SK-N-SH (cell line): ENCODE measurements around the gene SCNN1A. TPM values are rescaled to one million over a fixed set of nuclear protein-coding genes. Genes with fewer than 3 reads are reported as not detected.

Experiments used
- CTCF ChIA-PET: fragments of 300-600, 350-600 bp; formaldehyde crosslinking; extraction: SDS; loops from one replicate; lab custom pipeline; 2021; lab: Yijun Ruan, JAX
- POLR2A ChIA-PET: fragments of 350-600 bp; sonication (Branson Sonifier 250); formaldehyde crosslinking; extraction: SDS; loops from one replicate; lab custom pipeline; 2020; ENCODE audit warnings: antibody characterized with exemption, inconsistent platforms; lab: Yijun Ruan, JAX
- DNase-seq: peaks from one replicate; pipeline ENCODE4 v3.0.0; 2012
- H2AFZ ChIP-seq: fragments of 200-600 bp; sonication (generic); 2 replicates; pipeline ENCODE4 v1.8.1; 2016; ENCODE audit warnings: antibody characterized with exemption, mild to moderate bottlenecking, low read depth
- H3F3A ChIP-seq: fragments of 200-600 bp; sonication (generic); replicated peaks from 2 replicates; pipeline ENCODE3; 2016; ENCODE audit warnings: antibody characterized with exemption, mild to moderate bottlenecking; ENCODE audit not compliant: insufficient read depth
- H3K27ac ChIP-seq, 2 experiments: fragments of 200-500 bp in 1 of 2; fragments of 200-600 bp in 1 of 2; sonication (Bioruptor generic) in 1 of 2; sonication (generic), shearing (Covaris generic) in 1 of 2; 2 replicates each; pipeline versions ENCODE4 v1.5.1 to v1.6.1; 2014 to 2016; ENCODE audit warnings: low read depth in 2 of 2, inconsistent platforms in 1 of 2, low read length in 1 of 2, mild to moderate bottlenecking in 1 of 2, mixed read lengths in 1 of 2
- H3K27me3 ChIP-seq: fragments of 200-600 bp; sonication (generic), shearing (Covaris generic); 2 replicates; pipeline ENCODE4 v1.6.1; 2016; ENCODE audit warnings: mixed run types; ENCODE audit not compliant: insufficient read depth
- H3K36me3 ChIP-seq, 2 experiments: fragments of 200-500 bp in 1 of 2; fragments of 200-600 bp in 1 of 2; sonication (Bioruptor generic) in 1 of 2; sonication (generic) in 1 of 2; replicated peaks in 1 of 2; 2 replicates each; pipeline versions ENCODE3 to v1.5.1; 2014 to 2016; ENCODE audit warnings: low read length in 1 of 2, mild to moderate bottlenecking in 1 of 2; ENCODE audit not compliant: insufficient read depth in 2 of 2, control insufficient read depth in 1 of 2
- H3K4me1 ChIP-seq, 2 experiments: fragments of 200-500 bp in 1 of 2; fragments of 200-600 bp in 1 of 2; sonication (Bioruptor generic) in 1 of 2; sonication (generic), shearing (Covaris generic) in 1 of 2; 2 replicates each; pipeline versions ENCODE4 v1.5.1 to v1.6.1; 2014 to 2016; ENCODE audit warnings: low read depth in 1 of 2, low read length in 1 of 2, mixed run types in 1 of 2; ENCODE audit not compliant: insufficient read depth in 2 of 2, control insufficient read depth in 1 of 2
- H3K4me2 ChIP-seq: fragments of 200-600 bp; sonication (generic), shearing (Covaris generic); 2 replicates; pipeline ENCODE4 v1.6.1; 2017; ENCODE audit warnings: mixed run types
- H3K4me3 ChIP-seq, 2 experiments: fragments of 200-500 bp in 1 of 2; fragments of 200-600 bp in 1 of 2; sonication (Bioruptor generic) in 1 of 2; sonication (generic), shearing (Covaris generic) in 1 of 2; 2 replicates each; pipeline versions ENCODE4 v1.5.1 to v1.8.1; 2014 to 2016; ENCODE audit warnings: low read depth in 2 of 2, inconsistent platforms in 1 of 2, low read length in 1 of 2, mild to moderate bottlenecking in 1 of 2, mixed read lengths in 1 of 2, moderate library complexity in 1 of 2
- H3K79me2 ChIP-seq: fragments of 200-600 bp; sonication (generic); 2 replicates; pipeline ENCODE4 v1.8.1; 2017; ENCODE audit warnings: mild to moderate bottlenecking; ENCODE audit not compliant: insufficient read depth
- H3K9ac ChIP-seq: fragments of 200-600 bp; sonication (generic); 2 replicates; pipeline ENCODE4 v1.6.1; 2017; ENCODE audit warnings: mixed run types
- H3K9me2 ChIP-seq: fragments of 200-600 bp; sonication (generic); 2 replicates; pipeline ENCODE4 v1.6.1; 2017; ENCODE audit warnings: mixed run types
- H3K9me3 ChIP-seq: fragments of 200-600 bp; sonication (generic); 2 replicates; pipeline ENCODE4 v1.6.1; 2017; ENCODE audit warnings: mixed run types, mild to moderate bottlenecking, moderate library complexity
- H4K20me1 ChIP-seq: fragments of 200-600 bp; sonication (generic); 2 replicates; pipeline ENCODE4 v1.6.1; 2017; ENCODE audit warnings: mild to moderate bottlenecking, mixed run types; ENCODE audit not compliant: insufficient read depth
- CHD2 ChIP-seq: fragments of 150-350 bp; IDR thresholded peaks from 2 replicates; pipeline ENCODE4 v1.6.1; 2018; ENCODE audit warnings: low read length; ENCODE audit not compliant: partially characterized antibody
- ELF1 ChIP-seq: IDR thresholded peaks from 2 replicates; pipeline ENCODE4 v1.4.0; 2012
- EZH2phosphoT487 ChIP-seq: fragments of 200-600 bp; sonication (generic); IDR thresholded peaks from 2 replicates; pipeline ENCODE4 v1.6.1; 2017; ENCODE audit warnings: low read depth, mixed run types, mild to moderate bottlenecking, antibody characterized with exemption, moderate library complexity, borderline replicate concordance
- FOSL2 ChIP-seq: IDR thresholded peaks from 2 replicates; pipeline ENCODE4 v1.4.0; 2012; ENCODE audit warnings: low read depth, mild to moderate bottlenecking, moderate library complexity, borderline replicate concordance
- GATA2 ChIP-seq: sonication (generic); formaldehyde crosslinking; IDR thresholded peaks from 2 replicates; pipeline ENCODE4 v1.5.0; 2020; ENCODE audit warnings: mild to moderate bottlenecking, missing genetic modification reagents
- NFIC ChIP-seq: IDR thresholded peaks from 2 replicates; pipeline ENCODE4 v1.4.0; 2012; ENCODE audit warnings: borderline replicate concordance
- NRF1 ChIP-seq: IDR thresholded peaks from 2 replicates; pipeline ENCODE4 v1.6.1; 2012; ENCODE audit warnings: low read depth, mild to moderate bottlenecking, low read length
- POLR2AphosphoS5 ChIP-seq: IDR thresholded peaks from 2 replicates; pipeline ENCODE4 v1.6.1; 2012; ENCODE audit warnings: low read depth, low read length
- RAD21 ChIP-seq: IDR thresholded peaks from 2 replicates; pipeline ENCODE4 v1.6.1; 2012; ENCODE audit warnings: mild to moderate bottlenecking, low read length
- RCOR1 ChIP-seq: fragments of 150-350 bp; IDR thresholded peaks from 2 replicates; pipeline ENCODE4 v1.6.1; 2017; ENCODE audit warnings: antibody characterized with exemption, low read length
- SIN3A ChIP-seq: IDR thresholded peaks from 2 replicates; pipeline ENCODE4 v1.6.1; 2012; ENCODE audit warnings: low read depth, mild to moderate bottlenecking, low read length, moderate library complexity, borderline replicate concordance
- SMC3 ChIP-seq: IDR thresholded peaks from 2 replicates; pipeline ENCODE4 v1.6.1; 2012; ENCODE audit warnings: low read depth, low read length, improper control_type of control experiment
- TEAD4 ChIP-seq: IDR thresholded peaks from 2 replicates; pipeline ENCODE4 v1.4.0; 2012; ENCODE audit warnings: mild to moderate bottlenecking, borderline replicate concordance; ENCODE audit not compliant: insufficient read depth
- WGBS: methylation state at CpG from one replicate; pipeline ENCODE4 v1.1.6; 2017; ENCODE audit warnings: low lambda C conversion rate; 5-methylcytosine and 5-hydroxymethylcytosine counted together
- polyA plus RNA-seq, 3 experiments: library from polyadenylated mRNA; depleted of rRNA; stranded (reverse); fragments of >200 nt; gene quantifications; 2 replicates each; pipeline ENCODE4 v1.2.3, GENCODE V29; 2012
- TF ChIP-seq, protein P1 (sequence below): IDR thresholded peaks from 2 replicates; pipeline ENCODE4; 2012
- TF ChIP-seq, protein P2 (sequence below): fragments of 200-600 bp; sonication (generic); IDR thresholded peaks from 2 replicates; pipeline ENCODE4 v1.6.1; 2017; ENCODE audit warnings: antibody characterized with exemption, mild to moderate bottlenecking, moderate library complexity

Gene SCNN1A
- polyA plus RNA-seq, 1 of the 3 experiments (the other 2 are of a cell fraction), result 1.6 TPM

DNA sequence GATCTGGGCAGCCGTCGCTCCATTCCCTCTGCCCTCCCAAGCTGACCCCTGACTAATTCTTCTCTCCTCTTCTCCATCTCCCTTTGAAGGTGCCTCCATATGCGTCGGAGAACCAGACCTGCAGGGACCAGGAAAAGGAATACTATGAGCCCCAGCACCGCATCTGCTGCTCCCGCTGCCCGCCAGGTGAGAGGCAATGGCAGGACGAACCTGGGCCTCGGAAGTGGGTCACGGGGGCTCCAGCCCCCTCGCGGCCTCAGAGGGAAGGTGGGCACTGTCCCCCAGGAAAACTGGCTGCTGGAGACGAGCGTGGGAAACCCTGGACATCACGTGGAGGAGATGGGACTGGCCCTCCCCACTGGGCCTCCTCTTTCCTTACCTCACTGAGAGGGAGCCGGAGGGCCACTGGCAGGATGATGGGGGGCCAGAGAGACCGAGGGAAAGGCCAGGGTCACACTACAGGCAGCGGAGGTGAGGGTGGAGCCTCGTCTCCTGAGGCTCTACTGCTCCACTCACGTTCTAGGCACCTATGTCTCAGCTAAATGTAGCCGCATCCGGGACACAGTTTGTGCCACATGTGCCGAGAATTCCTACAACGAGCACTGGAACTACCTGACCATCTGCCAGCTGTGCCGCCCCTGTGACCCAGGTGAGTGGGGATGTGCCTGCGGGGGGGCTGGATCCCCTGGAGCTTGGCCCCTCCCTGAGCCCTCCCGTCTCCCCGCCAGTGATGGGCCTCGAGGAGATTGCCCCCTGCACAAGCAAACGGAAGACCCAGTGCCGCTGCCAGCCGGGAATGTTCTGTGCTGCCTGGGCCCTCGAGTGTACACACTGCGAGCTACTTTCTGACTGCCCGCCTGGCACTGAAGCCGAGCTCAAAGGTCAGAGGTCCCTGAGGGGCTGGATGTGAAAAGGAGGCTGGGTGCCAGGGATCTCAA, 9.4 kb upstream of the SCNN1A start:
- 78% methylated on average over 20 of the region's 36 CpGs for WGBS
- H3K27ac ChIP-seq, result no peak overlapping the region
- ChIA-PET CTCF (interaction anchor here (1.2 kb wide), 1 partner anchor 20 kb away, joined by 4 read pairs; no protein-coding TSS in a partner anchor), POLR2A (no interaction called here)
- H4K20me1 ChIP-seq, result no peaks in the 10 kb centered on the region
- H3K79me2 ChIP-seq, result no peaks in the 10 kb centered on the region
- no peak overlapping the region for H3K4me3 ChIP-seq
- no peak overlapping the region for H2AFZ ChIP-seq
- no peaks in the 10 kb centered on the region for H3K27me3 ChIP-seq
- no peaks in the 10 kb centered on the region for H3K9me2 ChIP-seq
- no peaks in the 10 kb centered on the region for H3K4me1 ChIP-seq
- no peaks in the 10 kb centered on the region for H3F3A ChIP-seq
- no peaks in the 10 kb centered on the region for H3K36me3 ChIP-seq
- H3K4me2 ChIP-seq, result no peak overlapping the region
- no peak overlapping the region for H3K9ac ChIP-seq
- no peak for DNase-seq
- no peaks in the 10 kb centered on the region for H3K9me3 ChIP-seq
- TF ChIP-seq, protein P1, sequence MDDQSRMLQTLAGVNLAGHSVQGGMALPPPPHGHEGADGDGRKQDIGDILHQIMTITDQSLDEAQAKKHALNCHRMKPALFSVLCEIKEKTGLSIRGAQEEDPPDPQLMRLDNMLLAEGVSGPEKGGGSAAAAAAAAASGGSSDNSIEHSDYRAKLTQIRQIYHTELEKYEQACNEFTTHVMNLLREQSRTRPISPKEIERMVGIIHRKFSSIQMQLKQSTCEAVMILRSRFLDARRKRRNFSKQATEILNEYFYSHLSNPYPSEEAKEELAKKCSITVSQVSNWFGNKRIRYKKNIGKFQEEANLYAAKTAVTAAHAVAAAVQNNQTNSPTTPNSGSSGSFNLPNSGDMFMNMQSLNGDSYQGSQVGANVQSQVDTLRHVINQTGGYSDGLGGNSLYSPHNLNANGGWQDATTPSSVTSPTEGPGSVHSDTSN, result no peak
- TF ChIP-seq NFIC (no peak), SMC3 (no peak), FOSL2 (no peak), RAD21 (no peak), SIN3A (no peak), EZH2phosphoT487 (no peak), TEAD4 (no peak), NRF1 (no peak), GATA2 (CRISPR knock-in tag) (no peak), RCOR1 (no peak), CHD2 (no peak), POLR2AphosphoS5 (no peak), ELF1 (no peak)
- TF ChIP-seq, protein P2, sequence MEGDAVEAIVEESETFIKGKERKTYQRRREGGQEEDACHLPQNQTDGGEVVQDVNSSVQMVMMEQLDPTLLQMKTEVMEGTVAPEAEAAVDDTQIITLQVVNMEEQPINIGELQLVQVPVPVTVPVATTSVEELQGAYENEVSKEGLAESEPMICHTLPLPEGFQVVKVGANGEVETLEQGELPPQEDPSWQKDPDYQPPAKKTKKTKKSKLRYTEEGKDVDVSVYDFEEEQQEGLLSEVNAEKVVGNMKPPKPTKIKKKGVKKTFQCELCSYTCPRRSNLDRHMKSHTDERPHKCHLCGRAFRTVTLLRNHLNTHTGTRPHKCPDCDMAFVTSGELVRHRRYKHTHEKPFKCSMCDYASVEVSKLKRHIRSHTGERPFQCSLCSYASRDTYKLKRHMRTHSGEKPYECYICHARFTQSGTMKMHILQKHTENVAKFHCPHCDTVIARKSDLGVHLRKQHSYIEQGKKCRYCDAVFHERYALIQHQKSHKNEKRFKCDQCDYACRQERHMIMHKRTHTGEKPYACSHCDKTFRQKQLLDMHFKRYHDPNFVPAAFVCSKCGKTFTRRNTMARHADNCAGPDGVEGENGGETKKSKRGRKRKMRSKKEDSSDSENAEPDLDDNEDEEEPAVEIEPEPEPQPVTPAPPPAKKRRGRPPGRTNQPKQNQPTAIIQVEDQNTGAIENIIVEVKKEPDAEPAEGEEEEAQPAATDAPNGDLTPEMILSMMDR, result no peak
